Esophagus muscularis mucosa (tissue), 4 donors: ENCODE results near the gene MAPK14. TPM values are rescaled to one million over a fixed set of nuclear protein-coding genes. Genes with fewer than 3 reads are reported as not detected.

ENCODE experiments used
- DNase-seq: peaks from one replicate; pipeline ENCODE4 v3.0.0-alpha.2; 2017; ENCODE audit errors: extremely low spot score
- H3K27ac ChIP-seq, 4 donors: fragments of 200-600 bp; sonication (generic); replicated peaks in 1 of 4; 1 replicate in 3 of 4; 2 replicates in 1 of 4; pipeline ENCODE4 v1.5.1; 2016 to 2019; ENCODE audit warnings: mild to moderate bottlenecking in 1 of 4
- H3K27me3 ChIP-seq, 4 donors: fragments of 200-600 bp; sonication (generic); one replicate each; pipeline versions ENCODE4 v1.5.1 to v1.6.0; 2016 to 2019
- H3K36me3 ChIP-seq, 4 donors: fragments of 200-600 bp; sonication (generic); one replicate each; pipeline ENCODE4 v1.5.1; 2016 to 2019
- H3K4me1 ChIP-seq, 4 donors: fragments of 200-600 bp; sonication (generic); one replicate each; pipeline ENCODE4 v1.5.1; 2016 to 2019
- H3K4me3 ChIP-seq, 4 donors: fragments of 200-600 bp; sonication (generic); 1 replicate in 2 of 4; 2 replicates in 2 of 4; pipeline ENCODE4 v1.5.1; 2016 to 2019; ENCODE audit warnings: mild to moderate bottlenecking in 4 of 4, moderate library complexity in 1 of 4
- H3K9me3 ChIP-seq, 4 donors: fragments of 200-600 bp; sonication (generic); 1 replicate in 3 of 4; 2 replicates in 1 of 4; pipeline ENCODE4 v1.5.1; 2016 to 2019
- CTCF ChIP-seq, 3 experiments: fragments of 200-600 bp in 2 of 3; fragments of 450-650 bp in 1 of 3; sonication (generic) in 2 of 3; IDR thresholded peaks; one replicate each; pipeline ENCODE4 v1.5.1; 2017 to 2019; ENCODE audit warnings: antibody characterized with exemption in 3 of 3, mild to moderate bottlenecking in 2 of 3, moderate library complexity in 1 of 3
- EP300 ChIP-seq: sonication (generic); formaldehyde crosslinking; IDR thresholded peaks from one replicate; pipeline ENCODE4 v1.6.1; 2017; ENCODE audit warnings: antibody characterized with exemption
- POLR2A ChIP-seq: fragments of 450-650 bp; IDR thresholded peaks from one replicate; pipeline ENCODE4 v1.6.1; 2017; ENCODE audit warnings: antibody characterized with exemption, moderate library complexity, mild to moderate bottlenecking, low read depth
- POLR2AphosphoS5 ChIP-seq, 2 donors: sonication (generic); formaldehyde crosslinking; IDR thresholded peaks; one replicate each; pipeline ENCODE4 v1.6.1; 2017; ENCODE audit warnings: antibody characterized with exemption in 2 of 2
- WGBS: methylation state at CpG from one replicate; pipeline ENCODE4 v1.1.5; 2018; 5-methylcytosine and 5-hydroxymethylcytosine counted together
- intact Hi-C: fragments of 100-400 bp; cut with DNase I; formaldehyde crosslinking; loops from one replicate; pipeline ENCODE4 v1.15.1; 2023
- total RNA-seq, 4 donors: library from RNA; depleted of rRNA; stranded (reverse); fragments of >200 nt; gene quantifications; one replicate each; pipeline versions ENCODE4 v1.1.0 to v1.2.1, GENCODE V29; 2016

Gene MAPK14
- total RNA-seq, 4 donors from 2014 or later: 53.2 to 70.7 (median 66.9) TPM

- H3K4me3 ChIP-seq: no peak overlapping the region
- no peak for DNase-seq
- peaks cover 38 to 84% (median 67%) of the 10 kb centered on the region in 4 donors for H3K36me3 ChIP-seq
- H3K27me3 ChIP-seq: no peaks in the 10 kb centered on the region
- H3K9me3 ChIP-seq: no peaks in the 10 kb centered on the region
- no peak overlapping the region for H3K27ac ChIP-seq
- no peak for TF ChIP-seq CTCF (IDR thresholded peaks at IDR 0.05)
- no peak for TF ChIP-seq POLR2A
- no peak for TF ChIP-seq POLR2AphosphoS5 (IDR thresholded peaks at IDR 0.05)
- no peak for TF ChIP-seq EP300
- intact Hi-C loops: no loop called here
- WGBS: 46% methylated on average over 2 of the region's 2 CpGs
- peaks cover 5 to 18% (median 16%) of the 10 kb centered on the region in 4 donors for H3K4me1 ChIP-seq
Observed at GRCh38 chr6:36104836-36105235, 77.2 kb downstream of the MAPK14 start.

GRCh38 chr6:36109092-36109491 lies 81.5 kb downstream of the MAPK14 start:
- TF ChIP-seq EP300 (no peak), POLR2A (no peak), CTCF (IDR thresholded peaks at IDR 0.05) (no peak), POLR2AphosphoS5 (IDR thresholded peaks at IDR 0.05) (no peak)
- H3K9me3 ChIP-seq: no peaks in the 10 kb centered on the region
- H3K4me1 ChIP-seq: peaks cover 0 to 15% (median 10%) of the 10 kb centered on the region in 4 donors
- intact Hi-C loops: no loop called here
- H3K27me3 ChIP-seq: no peaks in the 10 kb centered on the region
- WGBS: 74% methylated on average over 7 of the region's 7 CpGs
- DNase-seq: peak; percentile 82
- H3K36me3 ChIP-seq: peaks cover 33 to 73% (median 61%) of the 10 kb centered on the region in 4 donors
- no peak overlapping the region for H3K27ac ChIP-seq
- no peak overlapping the region for H3K4me3 ChIP-seq

GRCh38 chr6:36110050-36110449 lies 82.4 kb downstream of the MAPK14 start:
- no peaks in the 10 kb centered on the region for H3K27me3 ChIP-seq
- 75% methylated on average over 3 of the region's 3 CpGs for WGBS
- H3K9me3 ChIP-seq: no peaks in the 10 kb centered on the region
- H3K27ac ChIP-seq: peak overlapping the region in 1 of 4 donors; percentile 8
- DNase-seq: peak; percentile 85
- TF ChIP-seq CTCF (IDR thresholded peaks at IDR 0.05): no peak
- TF ChIP-seq EP300: no peak
- no peak for TF ChIP-seq POLR2A
- no peak for TF ChIP-seq POLR2AphosphoS5 (IDR thresholded peaks at IDR 0.05)
- H3K4me1 ChIP-seq: peaks cover 0 to 8% (median 2%) of the 10 kb centered on the region in 4 donors
- intact Hi-C loops: no loop called here
- H3K4me3 ChIP-seq: no peak overlapping the region
- H3K36me3 ChIP-seq: peaks cover 26 to 65% (median 56%) of the 10 kb centered on the region in 4 donors

- no peaks in the 10 kb centered on the region for H3K9me3 ChIP-seq
- intact Hi-C loops: no loop called here
- H3K27ac ChIP-seq: no peak overlapping the region
- H3K4me1 ChIP-seq: peaks cover 0 to 4% (median 0%) of the 10 kb centered on the region in 4 donors
- H3K36me3 ChIP-seq: peaks cover 25 to 57% (median 52%) of the 10 kb centered on the region in 4 donors
- no peak overlapping the region for H3K4me3 ChIP-seq
- no peaks in the 10 kb centered on the region for H3K27me3 ChIP-seq
- DNase-seq: no peak
- TF ChIP-seq CTCF (IDR thresholded peaks at IDR 0.05) (no peak), EP300 (no peak), POLR2A (no peak), POLR2AphosphoS5 (IDR thresholded peaks at IDR 0.05) (no peak)
- WGBS: 94% methylated on average over 4 of the region's 4 CpGs
Observed at GRCh38 chr6:36110863-36111262, 83.3 kb downstream of the MAPK14 start.

- Histone ChIP-seq H3K27ac (no peak overlapping the region), H3K4me1 (peaks cover 0 to 4% (median 0%) of the 10 kb centered on the region in 4 donors), H3K36me3 (peaks cover 25 to 59% (median 55%) of the 10 kb centered on the region in 4 donors), H3K4me3 (no peak overlapping the region), H3K27me3 (no peaks in the 10 kb centered on the region), H3K9me3 (no peaks in the 10 kb centered on the region)
- intact Hi-C loops: no loop called here
- TF ChIP-seq CTCF (IDR thresholded peaks at IDR 0.05) (no peak), POLR2A (no peak), POLR2AphosphoS5 (IDR thresholded peaks at IDR 0.05) (no peak), EP300 (no peak)
- no peak for DNase-seq
- WGBS: 96% methylated on average over 7 of the region's 7 CpGs
Observed at GRCh38 chr6:36111526-36111925, 83.9 kb downstream of the MAPK14 start.
